K562 (cell line): ENCODE data around the gene PMFBP1. TPM values are rescaled to one million over a fixed set of nuclear protein-coding genes. Genes with fewer than 3 reads are reported as not detected.

ENCODE experiments used
- MYBL2 ChIP-seq, 2 experiments: fragments of 450-650 bp in 1 of 2; sonication (generic) in 1 of 2; formaldehyde crosslinking in 1 of 2; IDR thresholded peaks; 2 replicates each; pipeline versions ENCODE4 v1.6.1 to v1.8.1; 2017 to 2022; ENCODE audit warnings: borderline replicate concordance in 1 of 2, inconsistent platforms in 1 of 2, low read depth in 1 of 2, mild to moderate bottlenecking in 1 of 2, missing genetic modification reagents in 1 of 2, moderate library complexity in 1 of 2
- polyA plus RNA-seq, 8 experiments: library from polyadenylated mRNA; depleted of rRNA in 4 of 8; stranded (reverse) in 5 of 8; unstranded in 3 of 8; fragments of >200 nt; fragmentation: Nextera tagmentation in 2 of 8; fragmentation: Illumina TruSeq in 1 of 8; extraction: Ambion mirVana in 2 of 8; extraction: Trizol in 1 of 8; gene quantifications; 2 replicates each; pipeline versions ENCODE4 v1.2.1 to v1.2.3, GENCODE V29; 2011 to 2014; ENCODE audit warnings: inconsistent platforms in 1 of 8, missing spikeins in 1 of 8
- total RNA-seq, 7 experiments: library from RNA; depleted of rRNA in 6 of 7; stranded (reverse); fragments of >200 nt in 6 of 7; fragmentation: Illumina TruSeq in 2 of 7; extraction: Trizol in 2 of 7; gene quantifications; 2 replicates each; pipeline versions ENCODE4 v1.2.1 to v1.2.3, GENCODE V29; 2011 to 2021; ENCODE audit warnings: low replicate concordance in 1 of 7
- TF ChIP-seq, protein P1 (sequence below): sonication (generic); formaldehyde crosslinking; IDR thresholded peaks from 2 replicates; pipeline ENCODE4 v1.8.1; 2023; ENCODE audit warnings: missing genetic modification reagents, mild to moderate bottlenecking, borderline replicate concordance
- TF ChIP-seq, protein P2 (sequence below): fragments of 250-450 bp; sonication (Bioruptor Pico); IDR thresholded peaks from 2 replicates; pipeline ENCODE4 v1.4.0; 2020; ENCODE audit warnings: mild to moderate bottlenecking, moderate library complexity, borderline replicate concordance
- TF ChIP-seq, protein P3 (sequence below), 3 experiments: IDR thresholded peaks in 2 of 3; conservative IDR thresholded peaks in 1 of 3; 2 replicates each; pipeline ENCODE4 v1.5.1; 2011 to 2012; ENCODE audit warnings: low read length in 3 of 3, mild to moderate bottlenecking in 3 of 3, control low read depth in 2 of 3, improper control_type of control experiment in 1 of 3, inconsistent platforms in 1 of 3, low read depth in 1 of 3, mixed read lengths in 1 of 3, moderate library complexity in 1 of 3; ENCODE audit not compliant: insufficient read depth in 2 of 3

PMFBP1 gene
- total and polyA plus RNA-seq, 9 of the 15 experiments (the other 6 are each of a cell fraction or from before 2014, with no cell fraction given) = 0.13 to 0.91 (median 0.47) TPM

DNA sequence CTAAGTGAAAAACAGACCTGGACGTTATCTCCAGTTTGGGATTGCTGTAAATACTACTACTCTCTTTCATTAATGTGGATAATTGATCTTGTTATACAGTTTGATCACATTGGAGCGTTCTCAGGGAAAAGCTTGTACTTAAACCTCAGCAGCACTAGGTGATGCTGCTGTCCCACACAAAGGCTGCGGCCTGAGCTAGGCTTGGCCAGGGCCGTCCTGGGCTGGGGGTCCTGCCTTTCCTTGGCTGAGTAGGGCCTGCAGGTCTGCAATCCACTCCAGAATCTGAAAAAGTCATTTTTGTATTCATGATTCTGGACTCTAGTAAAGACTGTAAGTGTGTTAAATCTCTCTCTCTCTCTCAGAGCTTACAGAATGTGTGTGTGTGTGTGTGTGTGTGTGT is 23.7 kb upstream of the PMFBP1 start (continued):
- TF ChIP-seq, protein P1, sequence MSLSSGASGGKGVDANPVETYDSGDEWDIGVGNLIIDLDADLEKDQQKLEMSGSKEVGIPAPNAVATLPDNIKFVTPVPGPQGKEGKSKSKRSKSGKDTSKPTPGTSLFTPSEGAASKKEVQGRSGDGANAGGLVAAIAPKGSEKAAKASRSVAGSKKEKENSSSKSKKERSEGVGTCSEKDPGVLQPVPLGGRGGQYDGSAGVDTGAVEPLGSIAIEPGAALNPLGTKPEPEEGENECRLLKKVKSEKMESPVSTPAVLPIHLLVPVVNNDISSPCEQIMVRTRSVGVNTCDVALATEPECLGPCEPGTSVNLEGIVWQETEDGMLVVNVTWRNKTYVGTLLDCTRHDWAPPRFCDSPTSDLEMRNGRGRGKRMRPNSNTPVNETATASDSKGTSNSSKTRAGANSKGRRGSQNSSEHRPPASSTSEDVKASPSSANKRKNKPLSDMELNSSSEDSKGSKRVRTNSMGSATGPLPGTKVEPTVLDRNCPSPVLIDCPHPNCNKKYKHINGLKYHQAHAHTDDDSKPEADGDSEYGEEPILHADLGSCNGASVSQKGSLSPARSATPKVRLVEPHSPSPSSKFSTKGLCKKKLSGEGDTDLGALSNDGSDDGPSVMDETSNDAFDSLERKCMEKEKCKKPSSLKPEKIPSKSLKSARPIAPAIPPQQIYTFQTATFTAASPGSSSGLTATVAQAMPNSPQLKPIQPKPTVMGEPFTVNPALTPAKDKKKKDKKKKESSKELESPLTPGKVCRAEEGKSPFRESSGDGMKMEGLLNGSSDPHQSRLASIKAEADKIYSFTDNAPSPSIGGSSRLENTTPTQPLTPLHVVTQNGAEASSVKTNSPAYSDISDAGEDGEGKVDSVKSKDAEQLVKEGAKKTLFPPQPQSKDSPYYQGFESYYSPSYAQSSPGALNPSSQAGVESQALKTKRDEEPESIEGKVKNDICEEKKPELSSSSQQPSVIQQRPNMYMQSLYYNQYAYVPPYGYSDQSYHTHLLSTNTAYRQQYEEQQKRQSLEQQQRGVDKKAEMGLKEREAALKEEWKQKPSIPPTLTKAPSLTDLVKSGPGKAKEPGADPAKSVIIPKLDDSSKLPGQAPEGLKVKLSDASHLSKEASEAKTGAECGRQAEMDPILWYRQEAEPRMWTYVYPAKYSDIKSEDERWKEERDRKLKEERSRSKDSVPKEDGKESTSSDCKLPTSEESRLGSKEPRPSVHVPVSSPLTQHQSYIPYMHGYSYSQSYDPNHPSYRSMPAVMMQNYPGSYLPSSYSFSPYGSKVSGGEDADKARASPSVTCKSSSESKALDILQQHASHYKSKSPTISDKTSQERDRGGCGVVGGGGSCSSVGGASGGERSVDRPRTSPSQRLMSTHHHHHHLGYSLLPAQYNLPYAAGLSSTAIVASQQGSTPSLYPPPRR (CRISPR knock-in tag) = no peak
- TF ChIP-seq, protein P2, sequence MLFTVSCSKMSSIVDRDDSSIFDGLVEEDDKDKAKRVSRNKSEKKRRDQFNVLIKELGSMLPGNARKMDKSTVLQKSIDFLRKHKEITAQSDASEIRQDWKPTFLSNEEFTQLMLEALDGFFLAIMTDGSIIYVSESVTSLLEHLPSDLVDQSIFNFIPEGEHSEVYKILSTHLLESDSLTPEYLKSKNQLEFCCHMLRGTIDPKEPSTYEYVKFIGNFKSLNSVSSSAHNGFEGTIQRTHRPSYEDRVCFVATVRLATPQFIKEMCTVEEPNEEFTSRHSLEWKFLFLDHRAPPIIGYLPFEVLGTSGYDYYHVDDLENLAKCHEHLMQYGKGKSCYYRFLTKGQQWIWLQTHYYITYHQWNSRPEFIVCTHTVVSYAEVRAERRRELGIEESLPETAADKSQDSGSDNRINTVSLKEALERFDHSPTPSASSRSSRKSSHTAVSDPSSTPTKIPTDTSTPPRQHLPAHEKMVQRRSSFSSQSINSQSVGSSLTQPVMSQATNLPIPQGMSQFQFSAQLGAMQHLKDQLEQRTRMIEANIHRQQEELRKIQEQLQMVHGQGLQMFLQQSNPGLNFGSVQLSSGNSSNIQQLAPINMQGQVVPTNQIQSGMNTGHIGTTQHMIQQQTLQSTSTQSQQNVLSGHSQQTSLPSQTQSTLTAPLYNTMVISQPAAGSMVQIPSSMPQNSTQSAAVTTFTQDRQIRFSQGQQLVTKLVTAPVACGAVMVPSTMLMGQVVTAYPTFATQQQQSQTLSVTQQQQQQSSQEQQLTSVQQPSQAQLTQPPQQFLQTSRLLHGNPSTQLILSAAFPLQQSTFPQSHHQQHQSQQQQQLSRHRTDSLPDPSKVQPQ (CRISPR knock-in tag) = no peak
- TF ChIP-seq MYBL2 (IDR thresholded peaks at IDR 0.05; ENCODE audit: low read depth) = no peak
- TF ChIP-seq MYBL2 (CRISPR knock-in tag; IDR thresholded peaks at IDR 0.05; ENCODE audit: borderline replicate concordance) = no peak
- TF ChIP-seq, protein P3, sequence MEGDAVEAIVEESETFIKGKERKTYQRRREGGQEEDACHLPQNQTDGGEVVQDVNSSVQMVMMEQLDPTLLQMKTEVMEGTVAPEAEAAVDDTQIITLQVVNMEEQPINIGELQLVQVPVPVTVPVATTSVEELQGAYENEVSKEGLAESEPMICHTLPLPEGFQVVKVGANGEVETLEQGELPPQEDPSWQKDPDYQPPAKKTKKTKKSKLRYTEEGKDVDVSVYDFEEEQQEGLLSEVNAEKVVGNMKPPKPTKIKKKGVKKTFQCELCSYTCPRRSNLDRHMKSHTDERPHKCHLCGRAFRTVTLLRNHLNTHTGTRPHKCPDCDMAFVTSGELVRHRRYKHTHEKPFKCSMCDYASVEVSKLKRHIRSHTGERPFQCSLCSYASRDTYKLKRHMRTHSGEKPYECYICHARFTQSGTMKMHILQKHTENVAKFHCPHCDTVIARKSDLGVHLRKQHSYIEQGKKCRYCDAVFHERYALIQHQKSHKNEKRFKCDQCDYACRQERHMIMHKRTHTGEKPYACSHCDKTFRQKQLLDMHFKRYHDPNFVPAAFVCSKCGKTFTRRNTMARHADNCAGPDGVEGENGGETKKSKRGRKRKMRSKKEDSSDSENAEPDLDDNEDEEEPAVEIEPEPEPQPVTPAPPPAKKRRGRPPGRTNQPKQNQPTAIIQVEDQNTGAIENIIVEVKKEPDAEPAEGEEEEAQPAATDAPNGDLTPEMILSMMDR (IDR thresholded peaks at IDR 0.05 in 2 of 3, conservative IDR thresholded peaks at IDR 0.05 in 1 of 3; ENCODE audit: insufficient read depth in 2 of 3, low read depth in 1 of 3, low read length in 3 of 3) = peak; percentile 32 to 44 (median 32); a peak in 4 of 6 replicates
